K562 (cell line): Measurements from ENCODE around the gene ZDHHC14. TPM values are rescaled to one million over a fixed set of nuclear protein-coding genes. Genes with fewer than 3 reads are reported as not detected.

Experiments used
- ATAC-seq: fragments of 200-7000 bp; cut with Tn5 transposase; 3 replicates; pipeline ENCODE4 v1.9.1; 2020; ENCODE audit warnings: moderate library complexity
- BruUV-seq: library from RNA; stranded (reverse); fragments of 400-500 nt; replicated peaks from 2 replicates; lab custom pipeline; 2021; lab: Mats Ljungman, UMichigan
- CTCF ChIA-PET: fragments of 300-600 bp; formaldehyde crosslinking; extraction: SDS; loops from one replicate; lab custom pipeline; 2021; ENCODE audit warnings: low intra/inter-chr PET ratio; lab: Yijun Ruan, JAX
- POLR2A ChIA-PET: fragments of 300-600, 350-650 bp; sonication (Branson Sonifier 250); formaldehyde crosslinking; extraction: SDS; loops from one replicate; lab custom pipeline; 2021; ENCODE audit warnings: antibody characterized with exemption, inconsistent platforms; lab: Yijun Ruan, JAX
- DNase-seq, 4 experiments: peaks; one replicate each; pipeline versions ENCODE4 v3.0.0 to v3.0.0-alpha.2; 2011 to 2018; ENCODE audit warnings: low spot score in 3 of 4, mixed read lengths in 3 of 4; ENCODE audit errors: extremely low read depth in 1 of 4
- FAIRE-seq: peaks from 2 replicates; lab custom pipeline; 2011; peaks lifted over from hg19 to GRCh38; lab: Jason Lieb, UNC
- H2AFZ ChIP-seq: 2 replicates; pipeline ENCODE4 v1.6.0; 2011; ENCODE audit warnings: low read depth, low read length, control low read depth, inconsistent platforms
- H3K27ac ChIP-seq: fragments of 200-600 bp; 3 replicates; pipeline ENCODE4 v1.8.0; 2011; ENCODE audit warnings: low read depth, mild to moderate bottlenecking, control low read depth, inconsistent platforms, low read length, moderate library complexity, mixed read lengths; ENCODE audit errors: extremely low read depth
- H3K27me3 ChIP-seq, 2 experiments: fragments of 300-600 bp in 1 of 2; 2 replicates in 1 of 2; 3 replicates in 1 of 2; pipeline versions ENCODE4 v1.6.0 to v1.8.0; 2011; ENCODE audit warnings: inconsistent platforms in 2 of 2, low read length in 2 of 2, mild to moderate bottlenecking in 1 of 2, mixed read lengths in 1 of 2, moderate library complexity in 1 of 2; ENCODE audit not compliant: control insufficient read depth in 2 of 2, insufficient read depth in 2 of 2
- H3K36me3 ChIP-seq: fragments of 300-600 bp; 3 replicates; pipeline ENCODE4 v1.8.0; 2011; ENCODE audit warnings: mild to moderate bottlenecking, low read length, inconsistent platforms; ENCODE audit not compliant: control insufficient read depth, insufficient read depth
- H3K4me1 ChIP-seq, 2 experiments: fragments of 200-600 bp in 1 of 2; replicated peaks in 1 of 2; 2 replicates in 1 of 2; 3 replicates in 1 of 2; pipeline versions ENCODE4 v1.5.1 to v1.8.0; 2011; ENCODE audit warnings: inconsistent platforms in 2 of 2, low read length in 2 of 2, mild to moderate bottlenecking in 1 of 2, mixed read lengths in 1 of 2, moderate library complexity in 1 of 2; ENCODE audit not compliant: control insufficient read depth in 2 of 2, insufficient read depth in 2 of 2
- H3K4me2 ChIP-seq: 2 replicates; pipeline ENCODE4 v1.6.1; 2011; ENCODE audit warnings: low read length, control low read depth, inconsistent platforms, mixed read lengths; ENCODE audit not compliant: insufficient read depth
- H3K4me3 ChIP-seq: fragments of 200-600 bp; sonication (generic), shearing (Covaris generic); 2 replicates; pipeline ENCODE4 v1.5.1; 2016; ENCODE audit warnings: control low read depth, inconsistent platforms
- H3K79me2 ChIP-seq: fragments of 200-600 bp; 3 replicates; pipeline ENCODE4 v1.8.0; 2011; ENCODE audit warnings: low read length, inconsistent platforms; ENCODE audit not compliant: control insufficient read depth, insufficient read depth
- H3K9ac ChIP-seq, 2 experiments: 2 replicates each; pipeline versions ENCODE4 v1.6.0 to v1.6.1; 2011; ENCODE audit warnings: low read depth in 2 of 2, low read length in 2 of 2, control low read depth in 1 of 2, inconsistent platforms in 1 of 2, mild to moderate bottlenecking in 1 of 2, mixed read lengths in 1 of 2; ENCODE audit not compliant: insufficient read depth in 1 of 2
- H3K9me1 ChIP-seq: one replicate; pipeline ENCODE4 v1.6.0; 2011; ENCODE audit warnings: inconsistent platforms, mild to moderate bottlenecking, low read length, moderate library complexity; ENCODE audit not compliant: control insufficient read depth, insufficient read depth
- H3K9me3 ChIP-seq: replicated peaks from 2 replicates; pipeline ENCODE4 v1.5.1; 2011; ENCODE audit warnings: low read depth, low read length, inconsistent platforms; ENCODE audit not compliant: control insufficient read depth, insufficient read depth
- H4K20me1 ChIP-seq: replicated peaks from 2 replicates; pipeline ENCODE4 v1.6.1; 2011; ENCODE audit warnings: low read length, inconsistent platforms, mixed read lengths; ENCODE audit not compliant: control insufficient read depth, insufficient read depth
- ARID4B ChIP-seq: sonication (generic); formaldehyde crosslinking; IDR thresholded peaks from 2 replicates; pipeline ENCODE4 v1.8.0; 2022; ENCODE audit warnings: mild to moderate bottlenecking, missing genetic modification reagents
- ATF7 ChIP-seq: fragments of 450-650 bp; IDR thresholded peaks from 2 replicates; pipeline ENCODE4 v1.7.1; 2014; ENCODE audit warnings: mild to moderate bottlenecking, moderate library complexity
- E2F3 ChIP-seq: fragments of 250-450 bp; sonication (Bioruptor Pico); IDR thresholded peaks from 2 replicates; pipeline ENCODE4 v1.4.0; 2020; ENCODE audit warnings: mild to moderate bottlenecking
- FOXA3 ChIP-seq, 2 experiments: fragments of 450-650 bp in 1 of 2; sonication (generic) in 1 of 2; formaldehyde crosslinking; IDR thresholded peaks in 1 of 2; conservative IDR thresholded peaks in 1 of 2; 2 replicates each; pipeline versions ENCODE4 v1.4.0 to v1.8.0; 2020 to 2022; ENCODE audit warnings: mild to moderate bottlenecking in 2 of 2, missing genetic modification reagents in 1 of 2
- GTF3C2 ChIP-seq: IDR thresholded peaks from 3 replicates; pipeline ENCODE4 v1.6.1; 2011; ENCODE audit warnings: borderline replicate concordance, mild to moderate bottlenecking, moderate library complexity; ENCODE audit not compliant: insufficient read length; ENCODE audit errors: extremely low read depth
- HDAC3 ChIP-seq: fragments of 450-650 bp; IDR thresholded peaks from 2 replicates; pipeline ENCODE4 v1.6.1; 2018; ENCODE audit warnings: borderline replicate concordance, mild to moderate bottlenecking, moderate library complexity; ENCODE audit not compliant: partially characterized antibody
- MEIS2 ChIP-seq: fragments of 450-650 bp; IDR thresholded peaks from 2 replicates; pipeline ENCODE4 v1.6.1; 2014; ENCODE audit warnings: mild to moderate bottlenecking; ENCODE audit not compliant: partially characterized antibody
- MTA2 ChIP-seq: fragments of 450-650 bp; IDR thresholded peaks from 2 replicates; pipeline ENCODE4 v1.6.1; 2016; ENCODE audit warnings: low read depth
- NR2C1 ChIP-seq, 2 experiments: fragments of 450-650 bp; IDR thresholded peaks; 2 replicates each; pipeline ENCODE4 v1.6.1; 2017; ENCODE audit warnings: mild to moderate bottlenecking in 2 of 2, antibody characterized with exemption in 1 of 2, inconsistent platforms in 1 of 2, missing compliant biosample characterization in 1 of 2, missing genetic modification characterization in 1 of 2
- WGBS: fragments of 100-300 bp; shearing (Covaris generic); methylation state at CpG from one replicate; pipeline ENCODE4 v1.1.6; 2016; ENCODE audit warnings: low coverage, mixed read lengths; ENCODE audit not compliant: insufficient coverage; ENCODE audit errors: missing lambda C conversion rate; 5-methylcytosine and 5-hydroxymethylcytosine counted together
- in situ Hi-C: fragments of 300-500 bp; cut with MboI; formaldehyde crosslinking; loops from 4 replicates; pipeline ENCODE4 v1.15.0; 2018; ENCODE audit warnings: inconsistent platforms, mixed read lengths
- intact Hi-C: fragments of 100-400 bp; cut with micrococcal nuclease; formaldehyde crosslinking; loops from 2 replicates; pipeline ENCODE4 v1.14.2; 2022
- polyA plus RNA-seq, 8 experiments: library from polyadenylated mRNA; depleted of rRNA in 4 of 8; stranded (reverse) in 5 of 8; unstranded in 3 of 8; fragments of >200 nt; fragmentation: Nextera tagmentation in 2 of 8; fragmentation: Illumina TruSeq in 1 of 8; extraction: Ambion mirVana in 2 of 8; extraction: Trizol in 1 of 8; gene quantifications; 2 replicates each; pipeline versions ENCODE4 v1.2.1 to v1.2.3, GENCODE V29; 2011 to 2014; ENCODE audit warnings: inconsistent platforms in 1 of 8, missing spikeins in 1 of 8
- total RNA-seq, 7 experiments: library from RNA; depleted of rRNA in 6 of 7; stranded (reverse); fragments of >200 nt in 6 of 7; fragmentation: Illumina TruSeq in 2 of 7; extraction: Trizol in 2 of 7; gene quantifications; 2 replicates each; pipeline versions ENCODE4 v1.2.1 to v1.2.3, GENCODE V29; 2011 to 2021; ENCODE audit warnings: low replicate concordance in 1 of 7
- TF ChIP-seq, protein P1 (sequence below): fragments of 250-450 bp; sonication (Bioruptor Pico); IDR thresholded peaks from 2 replicates; pipeline ENCODE4 v1.4.0; 2020

ZDHHC14 gene
- total and polyA plus RNA-seq, 9 of the 15 experiments (the other 6 are each of a cell fraction or from before 2014, with no cell fraction given): 0.92 to 23.1 (median 13.8) TPM

DNA sequence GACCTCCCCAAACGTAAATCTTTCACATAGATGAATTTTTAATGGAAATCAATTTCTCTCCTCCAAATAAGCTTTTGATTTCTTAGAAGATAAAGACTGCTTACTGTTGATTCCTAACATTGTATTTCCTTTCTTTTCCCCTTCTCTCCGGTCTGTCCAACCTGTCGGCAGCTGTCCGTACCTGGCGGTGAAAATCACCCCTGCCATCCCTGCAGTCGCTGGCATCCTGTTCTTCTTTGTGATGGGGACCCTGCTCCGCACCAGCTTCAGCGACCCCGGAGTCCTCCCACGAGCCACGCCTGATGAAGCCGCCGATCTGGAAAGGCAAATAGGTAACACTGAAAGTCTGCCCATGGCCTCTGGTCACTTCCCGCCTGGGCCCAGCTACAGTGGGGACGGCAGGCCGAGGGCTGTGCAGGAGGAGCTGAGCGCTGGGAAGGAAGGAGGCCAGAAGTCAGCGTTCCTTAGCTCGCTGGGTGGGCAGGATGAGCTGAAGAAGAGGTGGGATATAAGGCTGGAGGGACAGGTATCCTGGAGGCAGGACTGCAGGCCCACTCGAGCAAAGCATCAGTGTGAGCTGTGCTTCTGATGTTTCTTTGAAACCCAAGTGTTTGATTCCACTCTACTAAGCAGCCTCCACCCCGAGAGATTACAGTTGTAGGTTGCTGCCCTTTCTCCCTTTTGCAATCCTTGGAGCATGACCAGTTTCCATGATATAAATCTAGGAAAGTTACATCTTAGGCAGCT is 161.6 kb downstream of the ZDHHC14 start:
- peaks cover 13% of the 10 kb centered on the region for H3K36me3 ChIP-seq
- no peaks in the 10 kb centered on the region for H3K9me3 ChIP-seq
- no peak overlapping the region for H3K27ac ChIP-seq
- BruUV-seq: no TSS peak
- no peaks in the 10 kb centered on the region for H3K9me1 ChIP-seq
- no peak overlapping the region for H3K4me3 ChIP-seq
- WGBS: 83% methylated on average over 21 of the region's 21 CpGs
- no peaks in the 10 kb centered on the region for H3K79me2 ChIP-seq
- in situ Hi-C loops (no loop called here), intact Hi-C loops (no loop called here)
- H3K27me3 ChIP-seq: no peaks in the 10 kb centered on the region
- FAIRE-seq (no peak), ATAC-seq (no peak), DNase-seq (no peak)
- peaks cover 0 to 9% of the 10 kb centered on the region in 2 experiments; a peak in 2 of 5 replicates for H3K4me1 ChIP-seq
- H4K20me1 ChIP-seq: no peaks in the 10 kb centered on the region
- H2AFZ ChIP-seq: no peak overlapping the region
- CTCF ChIA-PET: no interaction called here
- H3K4me2 ChIP-seq: no peak overlapping the region
- POLR2A ChIA-PET: interaction anchor here (0.5 to 1.3 kb wide), 8 partner anchors 12 to 699 kb away, joined by 3 to 5 read pairs (median 4); no protein-coding TSS in a partner anchor
- no peak overlapping the region for H3K9ac ChIP-seq
- TF ChIP-seq GTF3C2 (no peak), MTA2 (no peak), E2F3 (no peak), NR2C1 (IDR thresholded peaks at IDR 0.05) (no peak), NR2C1 (tag; IDR thresholded peaks at IDR 0.05) (no peak), MEIS2 (no peak), HDAC3 (no peak), ATF7 (no peak), FOXA3 (CRISPR knock-in tag; conservative IDR thresholded peaks at IDR 0.05 in 1 of 2, IDR thresholded peaks at IDR 0.05 in 1 of 2) (no peak), ARID4B (CRISPR knock-in tag) (no peak)
- TF ChIP-seq, protein P1, sequence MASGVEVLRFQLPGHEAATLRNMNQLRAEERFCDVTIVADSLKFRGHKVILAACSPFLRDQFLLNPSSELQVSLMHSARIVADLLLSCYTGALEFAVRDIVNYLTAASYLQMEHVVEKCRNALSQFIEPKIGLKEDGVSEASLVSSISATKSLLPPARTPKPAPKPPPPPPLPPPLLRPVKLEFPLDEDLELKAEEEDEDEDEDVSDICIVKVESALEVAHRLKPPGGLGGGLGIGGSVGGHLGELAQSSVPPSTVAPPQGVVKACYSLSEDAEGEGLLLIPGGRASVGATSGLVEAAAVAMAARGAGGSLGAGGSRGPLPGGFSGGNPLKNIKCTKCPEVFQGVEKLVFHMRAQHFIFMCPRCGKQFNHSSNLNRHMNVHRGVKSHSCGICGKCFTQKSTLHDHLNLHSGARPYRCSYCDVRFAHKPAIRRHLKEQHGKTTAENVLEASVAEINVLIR (CRISPR knock-in tag): no peak
